HepG2 (cell line): ENCODE measurements around the gene RPS6KL1. TPM values are rescaled to one million over a fixed set of nuclear protein-coding genes. Genes with fewer than 3 reads are reported as not detected.

ENCODE experiments used
- AFF4 ChIP-seq: sonication (generic); formaldehyde crosslinking; IDR thresholded peaks from 2 replicates; pipeline ENCODE4 v1.4.0; 2020; ENCODE audit warnings: missing genetic modification reagents
- GLI4 ChIP-seq: sonication (generic); formaldehyde crosslinking; IDR thresholded peaks from 2 replicates; pipeline ENCODE4 v1.5.1; 2020; ENCODE audit warnings: missing genetic modification reagents, mild to moderate bottlenecking, moderate library complexity, borderline replicate concordance
- PITX1 ChIP-seq: sonication (generic); formaldehyde crosslinking; IDR thresholded peaks from 2 replicates; pipeline ENCODE4 v1.5.1; 2020; ENCODE audit warnings: mild to moderate bottlenecking, missing genetic modification reagents
- SCMH1 ChIP-seq: sonication (generic); formaldehyde crosslinking; IDR thresholded peaks from 2 replicates; pipeline ENCODE4 v1.9.0; 2021; ENCODE audit warnings: missing genetic modification reagents, mild to moderate bottlenecking, borderline replicate concordance
- SNAPC4 ChIP-seq: sonication (generic); formaldehyde crosslinking; IDR thresholded peaks from 2 replicates; pipeline ENCODE4 v1.4.0; 2020; ENCODE audit warnings: mild to moderate bottlenecking, missing genetic modification reagents
- SRSF9 ChIP-seq: fragments of 200-400 bp; formaldehyde crosslinking; IDR thresholded peaks from 2 replicates; pipeline ENCODE4 v1.6.1; 2018; ENCODE audit warnings: borderline replicate concordance, mild to moderate bottlenecking, low read depth, low read length; ENCODE audit not compliant: insufficient read depth, poor library complexity, severe bottlenecking
- TGIF2 ChIP-seq: IDR thresholded peaks from 2 replicates; pipeline ENCODE4 v1.6.1; 2016; ENCODE audit warnings: control low read depth, missing compliant biosample characterization
- polyA plus RNA-seq, 8 experiments: library from polyadenylated mRNA; depleted of rRNA in 3 of 8; stranded (reverse) in 7 of 8; unstranded in 1 of 8; fragments of >200 nt; fragmentation: Illumina TruSeq in 4 of 8; extraction: Trizol in 4 of 8; gene quantifications; 2 replicates each; pipeline versions ENCODE4 v1.2.1 to v1.2.3, GENCODE V29; 2011 to 2016; ENCODE audit warnings: low read depth in 4 of 8, missing spikeins in 1 of 8, mixed read lengths in 1 of 8; ENCODE audit not compliant: insufficient read depth in 1 of 8
- total RNA-seq, 5 experiments: library from RNA; depleted of rRNA; stranded (reverse); fragments of >200 nt; fragmentation: Illumina TruSeq; extraction: Trizol; gene quantifications; 2 replicates each; pipeline ENCODE4 v1.2.3, GENCODE V29; 2016; ENCODE audit warnings: low read depth in 1 of 5

The RPS6KL1 gene
- total and polyA plus RNA-seq, 2 of the 13 experiments (the other 11 are each of a cell fraction or from before 2014, with no cell fraction given), result 6.5 to 11.5 TPM

GRCh38 chr14:74956027-74956279 lies 32.9 kb upstream of the RPS6KL1 start (continued):
- TF ChIP-seq SNAPC4 (no peak), PITX1 (CRISPR knock-in tag) (no peak), AFF4 (no peak), GLI4 (CRISPR knock-in tag) (no peak), SRSF9 (no peak), TGIF2 (CRISPR knock-in tag) (no peak), SCMH1 (CRISPR knock-in tag) (no peak)
